ENCODE results near the gene HOXC13. TPM values are rescaled to one million over a fixed set of nuclear protein-coding genes. Genes with fewer than 3 reads are reported as not detected.

Gene HOXC13
- total and polyA plus RNA-seq, 2 of the 13 experiments (the other 11 are each of a cell fraction or from before 2014, with no cell fraction given), result 0.07 TPM; not detected in 1

DNA sequence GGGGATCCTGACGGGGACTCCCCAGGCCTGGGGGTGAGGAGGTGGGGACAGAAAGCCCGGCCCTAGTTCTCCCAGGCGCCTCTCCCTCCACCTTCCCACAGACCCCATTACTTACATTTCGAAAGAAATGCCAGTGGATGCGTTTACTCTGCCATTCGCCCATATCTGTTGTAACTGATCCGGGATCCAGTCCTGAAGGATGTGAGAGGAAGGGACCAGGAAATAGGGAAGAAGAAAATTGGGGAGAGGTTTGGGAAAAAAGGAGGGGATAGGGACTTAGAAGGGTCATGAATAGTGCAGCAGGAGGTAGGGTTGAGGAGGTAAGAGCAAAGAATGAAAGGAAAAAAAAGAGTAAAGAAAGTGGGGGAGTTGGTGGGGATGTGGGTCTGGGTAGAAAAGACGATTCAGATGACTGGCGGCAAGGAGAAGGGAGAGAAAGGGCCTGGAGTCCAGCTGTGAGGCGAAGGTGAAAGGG, 17.2 kb downstream of the HOXC13 start:
- Histone ChIP-seq H3K27ac (ENCODE audit: extremely low read length, insufficient read depth, low read length) (no peak overlapping the region), H3K4me1 (ENCODE audit: insufficient read depth, low read length) (peaks cover 13% of the 10 kb centered on the region), H3K27me3 (ENCODE audit: control insufficient read depth in 1 of 2, insufficient read depth in 2 of 2, low read length in 2 of 2) (peaks cover 23 to 94% of the 10 kb centered on the region in 2 experiments), H3K36me3 (replicated peaks in 1 of 2; ENCODE audit: control insufficient read depth in 1 of 2, insufficient read depth in 2 of 2, low read length in 2 of 2) (no peaks in the 10 kb centered on the region), H2AFZ (ENCODE audit: low read length) (no peak overlapping the region), H3K79me2 (ENCODE audit: insufficient read depth, low read length) (no peaks in the 10 kb centered on the region), H3K9me3 (ENCODE audit: low read length) (no peaks in the 10 kb centered on the region), H4K20me1 (ENCODE audit: insufficient read depth, low read length) (no peaks in the 10 kb centered on the region), H3K9ac (ENCODE audit: insufficient read depth, low read depth, low read length) (no peak overlapping the region), H3K4me2 (ENCODE audit: low read depth, low read length) (no peak overlapping the region), H3K4me3 (replicated peaks in 1 of 3; ENCODE audit: insufficient read depth in 1 of 3, low read depth in 2 of 3, low read length in 3 of 3) (no peak overlapping the region)
- FAIRE-seq (no peak), ATAC-seq (no peak), DNase-seq (ENCODE audit: low spot score) (no peak)
- intact Hi-C loops (cut with micrococcal nuclease; ENCODE audit: unreplicated experiment), result no loop called here
- no TSS peak for BruUV-seq (replicated peaks)
- WGBS (ENCODE audit: low lambda C conversion rate), result 22% methylated on average over 10 of the region's 10 CpGs
- in situ Hi-C loops (cut with HindIII; ENCODE audit: extremely low pct_ligation_motif_present, low pct_unique_long_range_greater_than_20kb), result no loop called here
- ChIA-PET POLR2A (no interaction called here), CTCF (ENCODE audit: low intra/inter-chr PET ratio, low total read pairs) (no interaction called here)
- TF ChIP-seq HCFC1 (IDR thresholded peaks at IDR 0.05; ENCODE audit: low read depth, low read length), result no peak
- TF ChIP-seq ZNF34 (CRISPR knock-in tag; IDR thresholded peaks at IDR 0.05; ENCODE audit: borderline replicate concordance), result no peak
- no peak for TF ChIP-seq TOPORS (CRISPR knock-in tag; IDR thresholded peaks at IDR 0.05)

DNA sequence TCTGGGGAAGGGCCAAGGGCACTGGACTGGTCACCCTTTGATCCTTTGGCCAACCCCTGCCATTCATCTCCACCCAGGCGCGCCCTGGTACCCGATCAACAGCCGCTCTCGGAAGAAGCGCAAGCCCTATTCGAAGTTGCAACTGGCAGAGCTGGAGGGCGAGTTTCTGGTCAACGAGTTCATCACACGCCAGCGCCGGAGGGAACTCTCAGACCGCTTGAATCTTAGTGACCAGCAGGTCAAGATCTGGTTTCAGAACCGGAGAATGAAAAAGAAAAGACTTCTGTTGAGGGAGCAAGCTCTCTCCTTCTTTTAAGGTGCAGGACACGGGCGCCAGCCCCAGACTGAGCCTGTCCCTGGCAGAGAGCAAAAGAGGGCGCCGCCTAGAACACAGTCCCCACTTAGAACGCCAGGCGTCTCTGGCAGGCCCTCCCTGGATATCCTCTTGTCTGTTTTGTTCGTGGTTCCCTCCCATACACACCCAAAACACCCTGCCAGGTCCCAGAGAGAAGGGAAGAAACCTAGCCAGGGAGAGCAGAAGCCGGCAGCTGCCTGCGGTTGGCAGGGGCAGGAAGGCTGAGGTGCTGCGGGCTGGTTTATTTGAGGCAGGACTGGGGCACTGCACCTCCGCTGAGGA, 17.7 kb downstream of the HOXC13 start:
- Histone ChIP-seq H3K36me3 (replicated peaks in 1 of 2; ENCODE audit: control insufficient read depth in 1 of 2, insufficient read depth in 2 of 2, low read length in 2 of 2) (no peaks in the 10 kb centered on the region), H2AFZ (ENCODE audit: low read length) (no peak overlapping the region), H3K79me2 (ENCODE audit: insufficient read depth, low read length) (no peaks in the 10 kb centered on the region), H3K9me3 (ENCODE audit: low read length) (no peaks in the 10 kb centered on the region), H3K9ac (ENCODE audit: insufficient read depth, low read depth, low read length) (no peak overlapping the region), H3K4me2 (ENCODE audit: low read depth, low read length) (no peak overlapping the region), H3K27me3 (ENCODE audit: control insufficient read depth in 1 of 2, insufficient read depth in 2 of 2, low read length in 2 of 2) (peaks cover 21 to 94% of the 10 kb centered on the region in 2 experiments), H3K4me3 (replicated peaks in 1 of 3; ENCODE audit: insufficient read depth in 1 of 3, low read depth in 2 of 3, low read length in 3 of 3) (no peak overlapping the region), H3K4me1 (ENCODE audit: insufficient read depth, low read length) (peaks cover 7% of the 10 kb centered on the region), H3K27ac (ENCODE audit: extremely low read length, insufficient read depth, low read length) (no peak overlapping the region), H4K20me1 (ENCODE audit: insufficient read depth, low read length) (no peaks in the 10 kb centered on the region)
- no peak for DNase-seq (ENCODE audit: low spot score)
- TF ChIP-seq ZNF260 (CRISPR knock-in tag; IDR thresholded peaks at IDR 0.05; ENCODE audit: borderline replicate concordance, low read depth), result no peak
- 25% methylated on average over 11 of the region's 25 CpGs for WGBS (ENCODE audit: low lambda C conversion rate)
- peak; percentile 26; the same call in 2 of the 3 replicates for ATAC-seq
- ChIA-PET POLR2A (no interaction called here), CTCF (ENCODE audit: low intra/inter-chr PET ratio, low total read pairs) (no interaction called here)
- in situ Hi-C loops (cut with HindIII; ENCODE audit: extremely low pct_ligation_motif_present, low pct_unique_long_range_greater_than_20kb) (no loop called here), intact Hi-C loops (cut with micrococcal nuclease; ENCODE audit: unreplicated experiment) (no loop called here)
- no TSS peak for BruUV-seq (replicated peaks)
- no peak for FAIRE-seq

Data from HepG2 (cell line).